ENCODE measurements around the gene DNAH11.

DNA sequence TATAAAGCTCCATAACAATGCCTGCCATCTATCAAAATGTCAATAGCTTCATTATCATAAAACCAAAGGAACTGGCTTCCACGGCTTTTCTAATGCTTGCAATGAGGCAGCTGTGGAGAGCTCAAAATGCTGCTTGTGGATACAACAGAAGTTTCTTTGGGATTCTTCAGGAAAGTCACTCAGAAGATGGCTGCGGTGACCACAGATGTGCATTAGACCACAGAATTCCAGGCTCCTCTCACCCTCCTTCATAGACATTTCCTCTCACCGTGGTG is 325.7 kb downstream of the DNAH11 start:
- TF ChIP-seq, protein P1, sequence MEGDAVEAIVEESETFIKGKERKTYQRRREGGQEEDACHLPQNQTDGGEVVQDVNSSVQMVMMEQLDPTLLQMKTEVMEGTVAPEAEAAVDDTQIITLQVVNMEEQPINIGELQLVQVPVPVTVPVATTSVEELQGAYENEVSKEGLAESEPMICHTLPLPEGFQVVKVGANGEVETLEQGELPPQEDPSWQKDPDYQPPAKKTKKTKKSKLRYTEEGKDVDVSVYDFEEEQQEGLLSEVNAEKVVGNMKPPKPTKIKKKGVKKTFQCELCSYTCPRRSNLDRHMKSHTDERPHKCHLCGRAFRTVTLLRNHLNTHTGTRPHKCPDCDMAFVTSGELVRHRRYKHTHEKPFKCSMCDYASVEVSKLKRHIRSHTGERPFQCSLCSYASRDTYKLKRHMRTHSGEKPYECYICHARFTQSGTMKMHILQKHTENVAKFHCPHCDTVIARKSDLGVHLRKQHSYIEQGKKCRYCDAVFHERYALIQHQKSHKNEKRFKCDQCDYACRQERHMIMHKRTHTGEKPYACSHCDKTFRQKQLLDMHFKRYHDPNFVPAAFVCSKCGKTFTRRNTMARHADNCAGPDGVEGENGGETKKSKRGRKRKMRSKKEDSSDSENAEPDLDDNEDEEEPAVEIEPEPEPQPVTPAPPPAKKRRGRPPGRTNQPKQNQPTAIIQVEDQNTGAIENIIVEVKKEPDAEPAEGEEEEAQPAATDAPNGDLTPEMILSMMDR (IDR thresholded peaks at IDR 0.05) = no peak
- TF ChIP-seq POLR2A (IDR thresholded peaks at IDR 0.05) = no peak

Measured in vagina (tissue), 2 donors.